SK-N-MC (cell line): ENCODE measurements around the gene FZD1.

Experiments used
- EZH2 ChIP-seq: fragments of 200-600 bp; sonication (generic); IDR thresholded peaks from one replicate; pipeline ENCODE4 v1.6.1; 2017; ENCODE audit warnings: antibody characterized with exemption
- POLR2AphosphoS5 ChIP-seq: IDR thresholded peaks from 2 replicates; pipeline ENCODE4 v1.6.1; 2012; ENCODE audit warnings: mild to moderate bottlenecking, low read depth, low read length, borderline replicate concordance

- TF ChIP-seq EZH2 (no peak), POLR2AphosphoS5 (no peak)
Observed at GRCh38 chr7:91251877-91252276, 12.4 kb upstream of the FZD1 start.
